ENCODE data around the gene ASCC1. TPM values are rescaled to one million over a fixed set of nuclear protein-coding genes. Genes with fewer than 3 reads are reported as not detected.
A peak's percentile ranks its signal among the peaks of the same experiment; 100 is the strongest.

Gene ASCC1
- total RNA-seq, 1 donor from 2014 or later: 33.9 TPM

DNA sequence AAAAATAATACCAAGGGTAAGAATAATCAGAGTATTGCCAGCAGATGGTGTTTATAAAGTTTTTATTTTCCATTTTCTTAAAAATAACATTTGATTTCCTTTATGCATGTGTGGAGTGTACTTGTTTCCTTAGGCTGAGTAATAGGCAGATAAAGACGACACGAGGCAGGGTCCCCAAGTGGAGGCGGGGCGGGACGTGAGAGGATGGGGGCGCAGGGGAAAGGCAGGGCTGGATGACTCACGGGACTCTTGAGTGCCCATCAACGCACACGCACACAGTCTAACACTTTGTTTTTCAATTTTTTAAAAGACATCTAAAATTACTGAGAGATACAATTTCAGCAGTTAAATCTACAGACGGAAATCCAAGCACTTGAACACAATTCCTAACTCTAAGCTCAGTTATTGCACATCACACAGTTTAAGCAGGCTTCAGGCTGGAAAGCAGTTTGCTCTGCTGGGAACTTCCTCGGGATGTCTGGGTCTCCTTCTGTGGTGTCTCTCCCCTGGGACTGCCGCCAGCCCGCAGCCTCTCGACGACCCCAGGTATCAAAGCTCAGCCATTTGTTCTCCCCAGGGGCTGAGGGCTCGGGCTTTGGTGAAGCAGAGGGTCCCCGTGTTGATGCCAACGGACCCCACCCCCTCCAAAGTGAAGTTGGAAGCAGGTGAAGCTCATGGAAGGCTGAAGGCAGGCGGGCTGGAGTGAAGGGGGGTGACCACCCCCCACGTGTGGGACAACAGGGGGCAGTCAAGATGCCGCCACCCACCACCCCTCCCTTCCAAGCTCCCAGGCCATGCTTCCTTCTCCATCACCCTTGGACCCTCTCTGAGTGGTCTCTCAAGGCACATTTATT, 156.9 kb downstream of the ASCC1 start:
- H2AFZ ChIP-seq (ENCODE audit: low read depth, low read length): no peak overlapping the region
- no peak for FAIRE-seq
- H3K36me3 ChIP-seq (ENCODE audit: insufficient read depth, low read length): no peaks in the 10 kb centered on the region
- Mint-ChIP-seq H3K27me3 (ENCODE audit: low read depth, unreplicated experiment) (peaks cover 29% of the 10 kb centered on the region), H3K4me3 (ENCODE audit: unreplicated experiment) (no peak overlapping the region), H3K4me1 (ENCODE audit: low read depth, unreplicated experiment) (peaks cover 3% of the 10 kb centered on the region), H3K36me3 (ENCODE audit: low read depth, unreplicated experiment) (peaks cover 4% of the 10 kb centered on the region), H3K9me3 (ENCODE audit: unreplicated experiment) (no peaks in the 10 kb centered on the region), H3K27ac (ENCODE audit: unreplicated experiment) (no peak overlapping the region)
- no peak overlapping the region for H3K9ac ChIP-seq (ENCODE audit: low read length)
- peaks cover 31% of the 10 kb centered on the region for H3K27me3 ChIP-seq (ENCODE audit: insufficient read depth, low read length)
- H3K4me1 ChIP-seq (ENCODE audit: insufficient read depth, low read length): peaks cover 6% of the 10 kb centered on the region
- peak overlapping the region; percentile 23 for H3K4me2 ChIP-seq (ENCODE audit: low read length)
- H3K9me3 ChIP-seq (ENCODE audit: insufficient read depth, low read depth, low read length): no peaks in the 10 kb centered on the region
- DNase-seq (ENCODE audit: low read depth): no peak
- no peak overlapping the region for H3K4me3 ChIP-seq (ENCODE audit: insufficient read depth, low read depth, low read length)
- no peak overlapping the region for H3K27ac ChIP-seq (ENCODE audit: low read depth, low read length)
- H3K79me2 ChIP-seq (ENCODE audit: insufficient read depth, low read length): no peaks in the 10 kb centered on the region
- H4K20me1 ChIP-seq (ENCODE audit: insufficient read depth, low read length): no peaks in the 10 kb centered on the region
- TF ChIP-seq EZH2 (IDR thresholded peaks at IDR 0.05; ENCODE audit: insufficient read depth, low read length): no peak
- TF ChIP-seq, protein P1, sequence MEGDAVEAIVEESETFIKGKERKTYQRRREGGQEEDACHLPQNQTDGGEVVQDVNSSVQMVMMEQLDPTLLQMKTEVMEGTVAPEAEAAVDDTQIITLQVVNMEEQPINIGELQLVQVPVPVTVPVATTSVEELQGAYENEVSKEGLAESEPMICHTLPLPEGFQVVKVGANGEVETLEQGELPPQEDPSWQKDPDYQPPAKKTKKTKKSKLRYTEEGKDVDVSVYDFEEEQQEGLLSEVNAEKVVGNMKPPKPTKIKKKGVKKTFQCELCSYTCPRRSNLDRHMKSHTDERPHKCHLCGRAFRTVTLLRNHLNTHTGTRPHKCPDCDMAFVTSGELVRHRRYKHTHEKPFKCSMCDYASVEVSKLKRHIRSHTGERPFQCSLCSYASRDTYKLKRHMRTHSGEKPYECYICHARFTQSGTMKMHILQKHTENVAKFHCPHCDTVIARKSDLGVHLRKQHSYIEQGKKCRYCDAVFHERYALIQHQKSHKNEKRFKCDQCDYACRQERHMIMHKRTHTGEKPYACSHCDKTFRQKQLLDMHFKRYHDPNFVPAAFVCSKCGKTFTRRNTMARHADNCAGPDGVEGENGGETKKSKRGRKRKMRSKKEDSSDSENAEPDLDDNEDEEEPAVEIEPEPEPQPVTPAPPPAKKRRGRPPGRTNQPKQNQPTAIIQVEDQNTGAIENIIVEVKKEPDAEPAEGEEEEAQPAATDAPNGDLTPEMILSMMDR (IDR thresholded peaks at IDR 0.05; ENCODE audit: insufficient read depth, low read depth, low read length): no peak

DNA sequence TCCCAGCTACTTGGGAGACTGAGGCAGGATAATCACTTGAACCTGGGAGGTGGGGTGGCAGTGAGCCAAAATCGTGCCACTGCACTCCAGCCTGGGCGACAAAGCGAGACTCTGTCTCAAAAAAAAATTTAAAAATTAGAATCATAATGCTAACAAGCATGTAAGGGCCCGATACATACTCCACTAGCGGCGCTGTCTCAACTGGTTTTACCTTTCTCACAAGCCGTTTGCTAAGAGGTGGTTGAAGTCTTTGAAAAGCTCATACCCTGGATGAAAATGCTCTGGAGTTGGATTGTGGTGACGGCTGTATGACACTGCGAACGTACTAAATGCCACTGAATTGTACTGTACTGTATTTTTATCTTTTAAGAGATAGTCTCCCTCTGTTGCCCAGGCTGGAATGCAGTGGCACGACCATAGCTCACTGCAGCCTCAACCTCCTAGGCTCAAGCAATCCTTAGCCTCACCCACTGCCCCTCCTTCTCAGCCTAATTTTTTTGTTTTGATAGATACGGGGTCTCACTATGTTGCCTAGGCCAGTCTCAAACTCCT, 157.7 kb downstream of the ASCC1 start:
- Mint-ChIP-seq H3K9me3 (ENCODE audit: unreplicated experiment) (no peaks in the 10 kb centered on the region), H3K36me3 (ENCODE audit: low read depth, unreplicated experiment) (peaks cover 4% of the 10 kb centered on the region)

More for the DNA sequence above, 157.7 kb downstream of the ASCC1 start:
- Histone ChIP-seq H3K27me3 (ENCODE audit: insufficient read depth, low read length) (peaks cover 33% of the 10 kb centered on the region), H3K27ac (ENCODE audit: low read depth, low read length) (no peak overlapping the region), H3K4me1 (ENCODE audit: insufficient read depth, low read length) (peaks cover 6% of the 10 kb centered on the region), H3K9ac (ENCODE audit: low read length) (no peak overlapping the region), H3K36me3 (ENCODE audit: insufficient read depth, low read length) (no peaks in the 10 kb centered on the region), H3K9me3 (ENCODE audit: insufficient read depth, low read depth, low read length) (no peaks in the 10 kb centered on the region), H2AFZ (ENCODE audit: low read depth, low read length) (no peak overlapping the region), H3K4me3 (ENCODE audit: insufficient read depth, low read depth, low read length) (no peak overlapping the region), H3K79me2 (ENCODE audit: insufficient read depth, low read length) (no peaks in the 10 kb centered on the region), H4K20me1 (ENCODE audit: insufficient read depth, low read length) (no peaks in the 10 kb centered on the region), H3K4me2 (ENCODE audit: low read length) (no peak overlapping the region)
- H3K4me1 Mint-ChIP-seq (ENCODE audit: low read depth, unreplicated experiment): peaks cover 3% of the 10 kb centered on the region
- H3K4me3 Mint-ChIP-seq (ENCODE audit: unreplicated experiment): no peak overlapping the region
- H3K27ac Mint-ChIP-seq (ENCODE audit: unreplicated experiment): no peak overlapping the region
- FAIRE-seq (no peak), DNase-seq (ENCODE audit: low read depth) (no peak)
- peaks cover 27% of the 10 kb centered on the region for H3K27me3 Mint-ChIP-seq (ENCODE audit: low read depth, unreplicated experiment)
- no peak for TF ChIP-seq EZH2 (IDR thresholded peaks at IDR 0.05; ENCODE audit: insufficient read depth, low read length)
- TF ChIP-seq, protein P1 (IDR thresholded peaks at IDR 0.05; ENCODE audit: insufficient read depth, low read depth, low read length): no peak
